ENCODE results near the gene GHRH.

GHRH gene

DNA sequence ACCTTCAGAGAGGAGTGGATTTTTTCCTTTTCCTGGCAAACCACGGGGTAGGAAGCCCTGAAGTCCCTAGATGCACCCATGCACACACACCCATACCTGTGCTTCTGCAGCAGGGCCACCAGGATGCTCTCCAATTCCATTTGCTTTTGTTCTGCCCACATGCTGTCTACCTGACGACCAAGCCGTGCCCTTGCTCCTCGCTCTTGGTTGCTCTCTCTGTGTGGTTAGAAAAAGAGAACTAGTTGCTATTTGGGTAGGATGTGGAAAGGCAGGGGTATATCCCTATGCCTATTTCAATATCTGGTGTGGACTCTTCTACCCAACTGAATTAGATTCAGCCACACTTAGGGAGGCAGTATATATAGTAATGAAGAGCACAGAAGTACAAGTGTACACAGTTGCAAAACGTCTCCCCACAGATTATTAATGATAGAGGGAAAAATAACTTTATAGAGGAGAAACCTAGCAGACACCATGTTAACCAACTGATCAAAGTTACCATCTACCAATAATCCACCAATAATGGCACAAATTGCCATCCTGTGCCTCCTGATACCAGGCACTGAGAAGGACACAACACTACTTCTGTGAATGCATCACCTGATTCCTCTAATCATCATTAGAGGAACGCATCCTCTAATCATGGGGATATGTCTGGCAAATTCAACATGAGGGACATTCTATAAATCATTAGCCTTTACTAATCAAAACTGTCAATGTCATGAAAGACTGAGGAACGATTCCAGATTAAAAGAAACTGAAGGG lies 7.3 kb downstream of the GHRH start:
- no peak overlapping the region for H3K4me2 ChIP-seq (ENCODE audit: insufficient read depth, low read length)
- ATAC-seq (ENCODE audit: insufficient read depth, low read depth) (no peak), DNase-seq (no peak)
- no peak overlapping the region for H2AFZ ChIP-seq (ENCODE audit: low read depth, low read length)
- H3K27ac ChIP-seq (ENCODE audit: low read length) = no peak overlapping the region
- H3K36me3 ChIP-seq (ENCODE audit: insufficient read depth, low read length) = no peaks in the 10 kb centered on the region
- H3K9me3 ChIP-seq (ENCODE audit: insufficient read depth, low read length, severe bottlenecking) = no peaks in the 10 kb centered on the region
- H3K4me3 ChIP-seq (ENCODE audit: low read depth in 1 of 2, low read length in 2 of 2) = no peak overlapping the region
- H3K9ac ChIP-seq (ENCODE audit: low read depth, low read length) = no peak overlapping the region
- H4K20me1 ChIP-seq (ENCODE audit: insufficient read depth, low read length) = no peaks in the 10 kb centered on the region; the same call in 1 of the 2 replicates
- no peaks in the 10 kb centered on the region for H3K79me2 ChIP-seq (ENCODE audit: insufficient read depth, low read length)
- no peaks in the 10 kb centered on the region for H3K4me1 ChIP-seq (ENCODE audit: insufficient read depth, low read length)
- peaks cover 4% of the 10 kb centered on the region for H3K27me3 ChIP-seq (ENCODE audit: insufficient read depth, low read length, poor library complexity)
- TF ChIP-seq EZH2 (IDR thresholded peaks at IDR 0.05; ENCODE audit: borderline replicate concordance, low read depth, low read length, severe bottlenecking) = no peak
- TF ChIP-seq, protein P1, sequence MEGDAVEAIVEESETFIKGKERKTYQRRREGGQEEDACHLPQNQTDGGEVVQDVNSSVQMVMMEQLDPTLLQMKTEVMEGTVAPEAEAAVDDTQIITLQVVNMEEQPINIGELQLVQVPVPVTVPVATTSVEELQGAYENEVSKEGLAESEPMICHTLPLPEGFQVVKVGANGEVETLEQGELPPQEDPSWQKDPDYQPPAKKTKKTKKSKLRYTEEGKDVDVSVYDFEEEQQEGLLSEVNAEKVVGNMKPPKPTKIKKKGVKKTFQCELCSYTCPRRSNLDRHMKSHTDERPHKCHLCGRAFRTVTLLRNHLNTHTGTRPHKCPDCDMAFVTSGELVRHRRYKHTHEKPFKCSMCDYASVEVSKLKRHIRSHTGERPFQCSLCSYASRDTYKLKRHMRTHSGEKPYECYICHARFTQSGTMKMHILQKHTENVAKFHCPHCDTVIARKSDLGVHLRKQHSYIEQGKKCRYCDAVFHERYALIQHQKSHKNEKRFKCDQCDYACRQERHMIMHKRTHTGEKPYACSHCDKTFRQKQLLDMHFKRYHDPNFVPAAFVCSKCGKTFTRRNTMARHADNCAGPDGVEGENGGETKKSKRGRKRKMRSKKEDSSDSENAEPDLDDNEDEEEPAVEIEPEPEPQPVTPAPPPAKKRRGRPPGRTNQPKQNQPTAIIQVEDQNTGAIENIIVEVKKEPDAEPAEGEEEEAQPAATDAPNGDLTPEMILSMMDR (IDR thresholded peaks at IDR 0.05; ENCODE audit: borderline replicate concordance, extremely low read depth, low read length, poor library complexity, severe bottlenecking) = no peak

DNA sequence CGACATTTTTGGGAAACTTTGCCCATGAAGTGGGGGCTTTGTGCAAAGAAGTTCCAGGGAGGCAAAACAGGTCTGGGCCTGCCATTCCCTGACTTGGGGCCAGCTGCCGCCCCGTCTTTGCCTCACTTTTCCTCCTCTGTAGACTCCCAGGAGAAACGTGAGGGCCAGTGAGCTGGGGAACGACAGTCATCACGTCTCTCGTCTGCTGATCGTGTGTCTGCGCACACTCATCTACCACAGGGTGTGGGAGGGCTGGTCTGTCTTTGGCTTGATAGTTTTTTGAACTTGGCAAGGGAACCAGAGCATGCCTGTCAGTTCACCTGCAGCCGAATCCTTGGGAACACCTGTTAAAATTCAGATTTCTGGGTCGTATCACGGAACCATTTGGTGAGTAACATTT lies 8.5 kb downstream of the GHRH start:
- no peaks in the 10 kb centered on the region for H3K4me1 ChIP-seq (ENCODE audit: insufficient read depth, low read length)
- no peak overlapping the region for H3K4me2 ChIP-seq (ENCODE audit: insufficient read depth, low read length)
- H3K9ac ChIP-seq (ENCODE audit: low read depth, low read length) = no peak overlapping the region
- no peaks in the 10 kb centered on the region for H3K36me3 ChIP-seq (ENCODE audit: insufficient read depth, low read length)
- no peaks in the 10 kb centered on the region for H3K27me3 ChIP-seq (ENCODE audit: insufficient read depth, low read length, poor library complexity)
- DNase-seq (no peak), ATAC-seq (ENCODE audit: insufficient read depth, low read depth) (no peak)
- no peaks in the 10 kb centered on the region; the same call in 1 of the 2 replicates for H4K20me1 ChIP-seq (ENCODE audit: insufficient read depth, low read length)
- no peaks in the 10 kb centered on the region for H3K79me2 ChIP-seq (ENCODE audit: insufficient read depth, low read length)
- H3K9me3 ChIP-seq (ENCODE audit: insufficient read depth, low read length, severe bottlenecking) = no peaks in the 10 kb centered on the region
- H2AFZ ChIP-seq (ENCODE audit: low read depth, low read length) = no peak overlapping the region
- H3K27ac ChIP-seq (ENCODE audit: low read length) = no peak overlapping the region
- no peak for TF ChIP-seq EZH2 (IDR thresholded peaks at IDR 0.05; ENCODE audit: borderline replicate concordance, low read depth, low read length, severe bottlenecking)
- TF ChIP-seq, protein P1 (IDR thresholded peaks at IDR 0.05; ENCODE audit: borderline replicate concordance, extremely low read depth, low read length, poor library complexity, severe bottlenecking) = no peak
- no peak overlapping the region for H3K4me3 ChIP-seq (ENCODE audit: low read depth in 1 of 2, low read length in 2 of 2)

DNA sequence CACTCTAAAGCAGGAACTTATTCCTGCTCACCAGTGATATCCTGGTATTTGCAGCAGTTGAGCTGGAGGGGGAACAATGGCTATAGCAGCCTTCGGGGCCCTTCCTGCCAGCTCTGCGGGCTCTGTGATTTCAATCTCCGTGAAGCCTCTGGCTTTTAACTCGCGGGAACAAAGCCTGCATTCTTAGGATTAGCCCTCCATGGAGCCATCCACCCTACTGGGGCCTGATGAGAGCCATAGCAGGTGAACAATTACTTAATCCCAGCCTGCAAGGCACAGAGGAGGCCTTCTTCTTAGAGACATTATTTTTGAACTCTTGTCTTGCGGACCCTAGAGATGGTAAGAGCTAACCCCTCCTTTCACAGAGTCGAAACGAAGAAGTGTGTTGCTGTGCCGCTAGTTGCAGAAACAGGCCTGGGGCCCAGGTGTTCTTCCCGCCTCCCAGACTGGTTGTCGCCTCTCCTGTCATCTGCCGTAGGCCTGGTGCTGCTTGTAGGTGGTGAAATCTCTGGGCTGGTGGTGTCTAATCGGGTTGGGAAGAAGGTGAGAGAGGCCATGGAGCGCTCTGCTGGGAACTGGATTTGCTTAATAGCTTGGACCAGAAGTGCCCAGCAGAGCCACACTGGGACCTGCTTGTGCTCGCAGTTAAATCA lies 9.7 kb downstream of the GHRH start:
- H3K36me3 ChIP-seq (ENCODE audit: insufficient read depth, low read length) = no peaks in the 10 kb centered on the region
- H3K79me2 ChIP-seq (ENCODE audit: insufficient read depth, low read length) = no peaks in the 10 kb centered on the region
- no peak overlapping the region for H3K4me2 ChIP-seq (ENCODE audit: insufficient read depth, low read length)
- H3K27me3 ChIP-seq (ENCODE audit: insufficient read depth, low read length, poor library complexity) = no peaks in the 10 kb centered on the region
- no peak overlapping the region for H3K27ac ChIP-seq (ENCODE audit: low read length)
- no peak overlapping the region for H3K4me3 ChIP-seq (ENCODE audit: low read depth in 1 of 2, low read length in 2 of 2)
- 0 out of 3 replicates have a peak, but pooled peaks have one; percentile 5 for ATAC-seq (ENCODE audit: insufficient read depth, low read depth)
- DNase-seq = no peak
- H3K4me1 ChIP-seq (ENCODE audit: insufficient read depth, low read length) = no peaks in the 10 kb centered on the region
- H4K20me1 ChIP-seq (ENCODE audit: insufficient read depth, low read length) = no peaks in the 10 kb centered on the region; the same call in 1 of the 2 replicates
- H2AFZ ChIP-seq (ENCODE audit: low read depth, low read length) = no peak overlapping the region
- H3K9me3 ChIP-seq (ENCODE audit: insufficient read depth, low read length, severe bottlenecking) = no peaks in the 10 kb centered on the region
- no peak overlapping the region for H3K9ac ChIP-seq (ENCODE audit: low read depth, low read length)
- TF ChIP-seq, protein P1 (IDR thresholded peaks at IDR 0.05; ENCODE audit: borderline replicate concordance, extremely low read depth, low read length, poor library complexity, severe bottlenecking) = no peak
- no peak for TF ChIP-seq EZH2 (IDR thresholded peaks at IDR 0.05; ENCODE audit: borderline replicate concordance, low read depth, low read length, severe bottlenecking)

Measured in DND-41 (cell line).